ENCODE data around the gene TFAP2B.

The TFAP2B gene

GRCh38 chr6:50818673-50819072 lies at the start of gene TFAP2B:
Gene TFAP2B (plus strand): TSS chr6:50818871. CDS start chr6:50818892, 21 bp downstream.
- TF ChIP-seq CEBPB (IDR thresholded peaks at IDR 0.05) (no peak), REST (IDR thresholded peaks at IDR 0.05; ENCODE audit: low read depth) (no peak), NFIC (IDR thresholded peaks at IDR 0.05) (no peak)

- TF ChIP-seq ZBTB7A (IDR thresholded peaks at IDR 0.05; ENCODE audit: low read depth): no peak
- no peak for TF ChIP-seq TAF1 (IDR thresholded peaks at IDR 0.05; ENCODE audit: low read depth)
- TF ChIP-seq CREB1 (IDR thresholded peaks at IDR 0.05; ENCODE audit: low read depth): no peak
- TF ChIP-seq MAX (IDR thresholded peaks at IDR 0.05): no peak
- no peak for TF ChIP-seq EGR1 (IDR thresholded peaks at IDR 0.05)
- TF ChIP-seq FOXM1 (IDR thresholded peaks at IDR 0.05; ENCODE audit: borderline replicate concordance, low read depth): no peak
- no peak for TF ChIP-seq CEBPB (IDR thresholded peaks at IDR 0.05)
- no peak for TF ChIP-seq TEAD4 (IDR thresholded peaks at IDR 0.05)
- no peak for TF ChIP-seq YY1 (IDR thresholded peaks at IDR 0.05; ENCODE audit: low read depth)
- no peak for TF ChIP-seq REST (IDR thresholded peaks at IDR 0.05; ENCODE audit: low read depth)
- TF ChIP-seq USF1 (IDR thresholded peaks at IDR 0.05): no peak
- no peak for TF ChIP-seq RAD21 (IDR thresholded peaks at IDR 0.05; ENCODE audit: low read depth)
- TF ChIP-seq TCF12 (IDR thresholded peaks at IDR 0.05; ENCODE audit: low read depth): no peak
- TF ChIP-seq EP300 (IDR thresholded peaks at IDR 0.05; ENCODE audit: borderline replicate concordance): no peak
- TF ChIP-seq NFIC (IDR thresholded peaks at IDR 0.05): no peak
Observed at GRCh38 chr6:50778696-50779095, 40.0 kb upstream of the TFAP2B start.

- TF ChIP-seq TCF12 (IDR thresholded peaks at IDR 0.05; ENCODE audit: low read depth): no peak
- no peak for TF ChIP-seq CEBPB (IDR thresholded peaks at IDR 0.05)
- no peak for TF ChIP-seq EGR1 (IDR thresholded peaks at IDR 0.05)
- no peak for TF ChIP-seq TAF1 (IDR thresholded peaks at IDR 0.05; ENCODE audit: low read depth)
- no peak for TF ChIP-seq FOXM1 (IDR thresholded peaks at IDR 0.05; ENCODE audit: borderline replicate concordance, low read depth)
- TF ChIP-seq EP300 (IDR thresholded peaks at IDR 0.05; ENCODE audit: borderline replicate concordance): no peak
- TF ChIP-seq RAD21 (IDR thresholded peaks at IDR 0.05; ENCODE audit: low read depth): no peak
- TF ChIP-seq TEAD4 (IDR thresholded peaks at IDR 0.05): no peak
- TF ChIP-seq MAX (IDR thresholded peaks at IDR 0.05): no peak
Observed at GRCh38 chr6:50780382-50780781, 38.3 kb upstream of the TFAP2B start.

- TF ChIP-seq MAX (IDR thresholded peaks at IDR 0.05): no peak
- TF ChIP-seq TAF1 (IDR thresholded peaks at IDR 0.05; ENCODE audit: low read depth): no peak
- no peak for TF ChIP-seq REST (IDR thresholded peaks at IDR 0.05; ENCODE audit: low read depth)
- no peak for TF ChIP-seq RAD21 (IDR thresholded peaks at IDR 0.05; ENCODE audit: low read depth)
- no peak for TF ChIP-seq CEBPB (IDR thresholded peaks at IDR 0.05)
- no peak for TF ChIP-seq EP300 (IDR thresholded peaks at IDR 0.05; ENCODE audit: borderline replicate concordance)
- TF ChIP-seq YY1 (IDR thresholded peaks at IDR 0.05; ENCODE audit: low read depth): no peak
- no peak for TF ChIP-seq ZBTB7A (IDR thresholded peaks at IDR 0.05; ENCODE audit: low read depth)
- TF ChIP-seq CREB1 (IDR thresholded peaks at IDR 0.05; ENCODE audit: low read depth): no peak
- TF ChIP-seq EGR1 (IDR thresholded peaks at IDR 0.05): no peak
- TF ChIP-seq TEAD4 (IDR thresholded peaks at IDR 0.05): no peak
- TF ChIP-seq NFIC (IDR thresholded peaks at IDR 0.05): no peak
- no peak for TF ChIP-seq USF1 (IDR thresholded peaks at IDR 0.05)
- no peak for TF ChIP-seq FOXM1 (IDR thresholded peaks at IDR 0.05; ENCODE audit: borderline replicate concordance, low read depth)
- TF ChIP-seq TCF12 (IDR thresholded peaks at IDR 0.05; ENCODE audit: low read depth): no peak
Observed at GRCh38 chr6:50785921-50786320, 32.8 kb upstream of the TFAP2B start.

All from Ishikawa (cell line).